K562 (cell line): Measurements from ENCODE around the gene AP5Z1. TPM values are rescaled to one million over a fixed set of nuclear protein-coding genes. Genes with fewer than 3 reads are reported as not detected.

ENCODE experiments used
- CBFA2T2 ChIP-seq: fragments of 450-650 bp; conservative IDR thresholded peaks from 2 replicates; pipeline ENCODE4 v1.6.1; 2017; ENCODE audit warnings: mild to moderate bottlenecking
- CREB1 ChIP-seq, 2 experiments: sonication (generic) in 1 of 2; formaldehyde crosslinking in 1 of 2; IDR thresholded peaks; 2 replicates each; pipeline versions ENCODE4 v1.6.1 to v1.8.0; 2012 to 2022; ENCODE audit warnings: inconsistent platforms in 1 of 2, mild to moderate bottlenecking in 1 of 2, missing genetic modification reagents in 1 of 2, moderate library complexity in 1 of 2
- FOS ChIP-seq: IDR thresholded peaks from 3 replicates; pipeline ENCODE4 v1.6.1; 2011; ENCODE audit not compliant: insufficient read length; ENCODE audit errors: extremely low read depth
- MGA ChIP-seq: fragments of 450-650 bp; IDR thresholded peaks from 2 replicates; pipeline ENCODE4 v1.6.1; 2016; ENCODE audit warnings: mild to moderate bottlenecking, moderate library complexity
- NFXL1 ChIP-seq: fragments of 450-650 bp; formaldehyde crosslinking; IDR thresholded peaks from 2 replicates; pipeline ENCODE4 v1.4.0; 2021; ENCODE audit warnings: mild to moderate bottlenecking
- NR2C1 ChIP-seq, 2 experiments: fragments of 450-650 bp; IDR thresholded peaks; 2 replicates each; pipeline ENCODE4 v1.6.1; 2017; ENCODE audit warnings: mild to moderate bottlenecking in 2 of 2, antibody characterized with exemption in 1 of 2, inconsistent platforms in 1 of 2, missing compliant biosample characterization in 1 of 2, missing genetic modification characterization in 1 of 2
- NR2C2 ChIP-seq, 2 experiments: fragments of 200-800 bp in 1 of 2; sonication (Bioruptor generic) in 1 of 2; sonication (generic) in 1 of 2; formaldehyde crosslinking in 1 of 2; IDR thresholded peaks; 2 replicates each; pipeline versions ENCODE4 v1.6.1 to v1.8.0; 2016 to 2022; ENCODE audit warnings: mild to moderate bottlenecking in 1 of 2, missing compliant biosample characterization in 1 of 2, missing genetic modification characterization in 1 of 2, missing genetic modification reagents in 1 of 2
- SMAD1 ChIP-seq: fragments of 150-350 bp; IDR thresholded peaks from 2 replicates; pipeline ENCODE4 v1.6.1; 2014; ENCODE audit warnings: low read length, low read depth; ENCODE audit not compliant: partially characterized antibody
- VEZF1 ChIP-seq: fragments of 200-800 bp; sonication (Bioruptor generic); IDR thresholded peaks from 2 replicates; pipeline ENCODE4 v1.6.1; 2017; ENCODE audit warnings: missing genetic modification characterization, missing compliant biosample characterization
- ZNF232 ChIP-seq: sonication (generic); formaldehyde crosslinking; IDR thresholded peaks from 2 replicates; pipeline ENCODE4 v1.8.0; 2022; ENCODE audit warnings: mild to moderate bottlenecking, missing genetic modification reagents
- polyA plus RNA-seq, 8 experiments: library from polyadenylated mRNA; depleted of rRNA in 4 of 8; stranded (reverse) in 5 of 8; unstranded in 3 of 8; fragments of >200 nt; fragmentation: Nextera tagmentation in 2 of 8; fragmentation: Illumina TruSeq in 1 of 8; extraction: Ambion mirVana in 2 of 8; extraction: Trizol in 1 of 8; gene quantifications; 2 replicates each; pipeline versions ENCODE4 v1.2.1 to v1.2.3, GENCODE V29; 2011 to 2014; ENCODE audit warnings: inconsistent platforms in 1 of 8, missing spikeins in 1 of 8
- total RNA-seq, 7 experiments: library from RNA; depleted of rRNA in 6 of 7; stranded (reverse); fragments of >200 nt in 6 of 7; fragmentation: Illumina TruSeq in 2 of 7; extraction: Trizol in 2 of 7; gene quantifications; 2 replicates each; pipeline versions ENCODE4 v1.2.1 to v1.2.3, GENCODE V29; 2011 to 2021; ENCODE audit warnings: low replicate concordance in 1 of 7

The AP5Z1 gene
- total and polyA plus RNA-seq, 9 of the 15 experiments (the other 6 are each of a cell fraction or from before 2014, with no cell fraction given): 0.06 to 31.1 (median 6.4) TPM

- TF ChIP-seq ZNF232 (CRISPR knock-in tag): no peak; the same call in 1 of the 2 replicates
- peak; percentile 61 for TF ChIP-seq MGA
- TF ChIP-seq NFXL1 (CRISPR knock-in tag): no peak
- TF ChIP-seq NR2C2 (CRISPR knock-in tag; IDR thresholded peaks at IDR 0.05): peak; percentile 90
- TF ChIP-seq NR2C2 (tag; IDR thresholded peaks at IDR 0.05): peak; percentile 99
- TF ChIP-seq FOS: peak; percentile 99
- peak; percentile 62 for TF ChIP-seq VEZF1 (CRISPR knock-in tag)
- TF ChIP-seq NR2C1 (IDR thresholded peaks at IDR 0.05): peak; percentile 95
- TF ChIP-seq NR2C1 (tag; IDR thresholded peaks at IDR 0.05): peak; percentile 97
- TF ChIP-seq CBFA2T2: peak; percentile 99
- TF ChIP-seq SMAD1: peak; percentile 12
- peak; percentile 88 for TF ChIP-seq CREB1 (IDR thresholded peaks at IDR 0.05)
- peak; percentile 88 for TF ChIP-seq CREB1 (CRISPR knock-in tag; IDR thresholded peaks at IDR 0.05)
These were observed at the start of gene AP5Z1 (continued) for GRCh38 chr7:4775250-4775847.
